ENCODE measurements around the gene CHST8.
A peak's percentile ranks its signal among the peaks of the same experiment; 100 is the strongest.

CHST8 gene

GRCh38 chr19:33675501-33676124 is 53.9 kb downstream of the CHST8 start:
- DNase-seq: no peak

GRCh38 chr19:33676999-33677665 is 55.4 kb downstream of the CHST8 start:
- DNase-seq: no peak

- DNase-seq: no peak
Measured at GRCh38 chr19:33677745-33678426, 56.1 kb downstream of the CHST8 start.

- DNase-seq: peak; percentile 84
Measured at GRCh38 chr19:33678796-33679585, 57.2 kb downstream of the CHST8 start.

- no peak for DNase-seq
Measured at GRCh38 chr19:33679696-33680095, 57.9 kb downstream of the CHST8 start.

- no peak for DNase-seq
Measured at GRCh38 chr19:33681081-33681680, 59.4 kb downstream of the CHST8 start.

- DNase-seq: no peak
Measured at GRCh38 chr19:33683881-33684537, 62.3 kb downstream of the CHST8 start.

- peak; percentile 16 for DNase-seq
Measured at GRCh38 chr19:33684538-33685232, 62.9 kb downstream of the CHST8 start.

- DNase-seq: no peak
Measured at GRCh38 chr19:33685541-33685940, 63.8 kb downstream of the CHST8 start.

- no peak for DNase-seq
Measured at GRCh38 chr19:33686262-33686661, 64.5 kb downstream of the CHST8 start.

GRCh38 chr19:33686687-33687480 is 65.1 kb downstream of the CHST8 start:
- DNase-seq: no peak

- DNase-seq: no peak
Measured at GRCh38 chr19:33687481-33688170, 65.9 kb downstream of the CHST8 start.

- no peak for DNase-seq
Measured at GRCh38 chr19:33688171-33688992, 66.6 kb downstream of the CHST8 start.

- DNase-seq: no peak
Measured at GRCh38 chr19:33689138-33689746, 67.5 kb downstream of the CHST8 start.

GRCh38 chr19:33689868-33690267 is 68.1 kb downstream of the CHST8 start:
- DNase-seq: no peak

- no peak for DNase-seq
Measured at GRCh38 chr19:33690378-33691029, 68.8 kb downstream of the CHST8 start.

- no peak for DNase-seq
Measured at GRCh38 chr19:33691030-33691427, 69.3 kb downstream of the CHST8 start.

GRCh38 chr19:33691736-33692135 is 70.0 kb downstream of the CHST8 start:
- DNase-seq: no peak
